Gastrocnemius medialis (tissue), 4 donors: ENCODE data around the gene ETHE1.

Experiments used
- CTCF ChIP-seq, 5 experiments: fragments of 450-650 bp in 3 of 5; fragments of 200-600 bp in 2 of 5; sonication (generic) in 2 of 5; IDR thresholded peaks in 4 of 5; conservative IDR thresholded peaks in 1 of 5; 1 replicate in 4 of 5; 2 replicates in 1 of 5; pipeline ENCODE4 v1.5.1; 2016 to 2019; ENCODE audit warnings: antibody characterized with exemption in 5 of 5, mild to moderate bottlenecking in 3 of 5, moderate library complexity in 3 of 5
- POLR2A ChIP-seq, 2 donors: fragments of 450-650 bp; IDR thresholded peaks; one replicate each; pipeline ENCODE4 v1.6.1; 2017; ENCODE audit warnings: antibody characterized with exemption in 2 of 2, mild to moderate bottlenecking in 2 of 2, moderate library complexity in 2 of 2

DNA sequence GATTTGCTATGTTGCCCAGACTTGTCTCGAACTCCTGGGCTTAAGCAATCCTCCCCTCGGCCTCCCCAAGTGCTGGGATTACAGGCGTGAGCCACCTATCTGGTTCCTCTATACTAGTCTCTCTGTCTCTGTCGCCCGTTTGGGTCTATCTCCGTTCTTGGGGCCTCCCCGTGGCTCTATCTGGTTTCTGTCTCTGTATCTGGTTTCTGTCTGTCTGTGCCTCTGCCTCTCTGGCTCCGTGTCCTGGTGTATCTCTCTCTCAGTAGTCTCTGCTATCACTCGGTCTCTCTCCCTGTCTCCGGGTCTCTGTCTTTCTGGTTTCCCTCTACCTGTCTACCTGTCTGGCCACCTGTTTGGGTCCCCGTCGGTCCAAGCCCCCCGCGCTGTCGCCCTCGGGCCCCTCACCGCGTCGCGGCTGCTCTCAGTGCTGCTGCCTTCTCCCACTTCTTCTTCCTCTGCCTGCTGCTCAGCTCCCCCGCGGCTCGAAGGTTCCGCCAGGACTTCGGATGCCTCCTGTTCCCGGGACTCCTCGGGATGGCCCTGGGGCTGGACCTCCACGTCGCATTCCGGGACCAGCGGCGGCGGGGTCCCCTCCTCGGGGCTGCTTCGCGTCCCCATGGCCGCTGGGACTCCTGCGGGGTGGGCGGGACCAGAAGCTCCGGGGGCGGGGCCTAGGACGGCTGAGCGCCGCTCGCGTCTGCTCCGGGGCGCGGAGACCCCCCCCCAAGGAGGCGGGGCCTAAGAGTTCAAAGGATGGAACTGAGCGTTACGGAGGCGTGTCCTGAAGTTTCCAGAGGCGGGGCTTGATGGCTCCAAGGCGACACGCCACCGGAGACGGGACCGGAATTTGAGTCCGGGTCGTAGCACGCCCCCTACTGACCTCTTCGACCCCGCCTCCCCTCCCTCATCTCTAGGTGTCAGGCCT lies 23.2 kb downstream of the ETHE1 start:
- no peak for TF ChIP-seq CTCF (IDR thresholded peaks at IDR 0.05 in 4 of 5, conservative IDR thresholded peaks at IDR 0.05 in 1 of 5)
- peak; percentile 29 to 51 for TF ChIP-seq POLR2A (IDR thresholded peaks at IDR 0.05)
